ENCODE data around the gene MSI2.

GRCh38 chr17:57487573-57487972 lies 231.2 kb downstream of the MSI2 start:
- TF ChIP-seq ZNF274 (IDR thresholded peaks at IDR 0.05; ENCODE audit: low read depth, low read length) (no peak), YY1 (IDR thresholded peaks at IDR 0.05; ENCODE audit: insufficient read depth, insufficient read length) (no peak), SUZ12 (IDR thresholded peaks at IDR 0.05; ENCODE audit: extremely low read depth, insufficient read depth, insufficient read length) (no peak)
